D341Med (cell line): ENCODE measurements around the gene GFER.
"Not testable (repeated sequence)": the region's sequence is repeated elsewhere in the genome, so short reads cannot be mapped to it uniquely, and the experiment has no call there.

Experiments
- DNase-seq: peaks from one replicate; pipeline ENCODE4 v3.0.0; 2012; ENCODE audit warnings: low spot score

GFER gene

DNA sequence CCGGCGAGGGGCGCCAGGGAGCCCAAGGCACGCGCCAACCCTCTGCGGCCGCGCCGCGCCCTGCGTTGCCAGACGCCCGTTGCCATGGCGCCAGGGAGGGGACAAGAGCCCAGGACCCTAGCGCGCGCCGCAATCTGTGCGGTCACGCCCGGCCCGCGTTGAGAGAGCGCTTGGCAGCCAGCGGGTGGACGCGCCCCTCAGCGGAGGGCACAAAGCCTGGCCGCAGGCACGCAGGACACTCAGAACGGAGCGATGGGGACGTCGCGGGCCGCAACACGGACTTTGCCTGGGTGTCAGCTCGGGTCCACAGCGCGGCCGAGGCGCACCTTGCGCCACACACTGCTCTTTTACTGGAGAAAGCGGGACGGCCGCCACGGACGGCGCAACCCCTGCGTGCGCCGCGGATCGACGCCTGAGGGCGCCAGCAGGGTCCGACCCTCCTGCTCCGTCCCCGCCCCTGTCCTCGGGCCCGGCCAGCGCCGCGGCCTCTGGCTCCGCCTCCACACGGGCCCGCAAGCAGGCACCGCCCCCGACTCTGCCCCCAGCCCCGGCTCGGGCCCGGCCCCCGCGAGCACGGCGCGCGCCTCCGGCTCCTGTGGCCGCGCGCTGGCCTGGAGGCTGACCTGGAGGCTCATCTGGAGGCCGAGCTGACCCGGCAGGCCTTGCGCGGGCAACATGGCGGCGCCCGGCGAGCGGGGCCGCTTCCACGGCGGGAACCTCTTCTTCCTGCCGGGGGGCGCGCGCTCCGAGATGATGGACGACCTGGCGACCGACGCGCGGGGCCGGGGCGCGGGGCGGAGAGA lies at the start of gene GFER:
TSS of gene GFER (plus strand) at position 650 of the 803 bp plus-strand sequence. CDS start at position 676, 26 bp downstream.
- DNase-seq, result peak; percentile 97

DNA sequence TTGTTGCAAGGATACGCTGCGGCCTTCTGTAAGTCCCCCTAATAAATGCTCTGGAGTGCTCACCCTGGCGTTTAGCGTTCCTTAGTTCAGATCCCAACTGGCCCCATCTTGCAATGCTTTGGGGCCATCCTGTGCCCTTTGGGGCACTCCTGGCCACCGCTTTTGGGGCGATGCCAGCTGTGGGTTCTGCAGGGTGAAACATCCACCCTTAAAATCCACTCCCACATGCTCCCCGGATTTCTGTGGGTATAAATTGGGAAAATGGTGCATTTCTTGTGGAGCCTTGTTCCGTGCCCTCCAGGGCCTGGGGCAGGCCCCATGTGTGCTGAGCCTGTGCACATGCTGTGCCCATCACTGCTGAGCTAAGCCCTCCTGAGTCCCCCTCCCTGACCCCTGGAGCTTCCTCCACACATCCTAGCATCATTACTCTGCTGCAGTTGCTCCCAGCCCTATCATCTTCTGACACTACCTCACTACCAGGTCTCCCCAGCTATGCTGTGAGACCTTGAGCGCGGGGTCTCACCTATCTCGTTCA lies 47.0 kb upstream of the GFER start:
- no peak for DNase-seq

DNA sequence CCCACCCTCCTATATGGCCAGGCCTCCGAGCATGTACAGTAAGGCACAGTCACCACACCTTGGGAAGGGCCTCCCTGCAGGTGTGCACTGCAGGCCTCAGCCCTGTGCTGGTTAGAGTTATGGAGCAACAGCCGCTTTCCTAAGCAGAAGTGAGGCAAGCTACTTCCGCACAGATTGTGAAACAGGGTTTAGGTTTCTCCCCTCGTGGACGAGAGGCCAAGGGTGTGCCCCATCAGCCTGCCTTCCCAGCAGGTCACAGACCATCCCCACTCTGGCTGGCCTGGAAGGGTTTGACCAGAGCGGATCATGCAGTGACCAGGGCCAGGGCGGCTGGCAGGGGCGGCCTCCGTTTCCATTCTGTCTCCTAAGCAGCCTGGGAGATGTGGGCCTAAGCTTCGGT lies 45.7 kb upstream of the GFER start:
- DNase-seq, result no peak

DNA sequence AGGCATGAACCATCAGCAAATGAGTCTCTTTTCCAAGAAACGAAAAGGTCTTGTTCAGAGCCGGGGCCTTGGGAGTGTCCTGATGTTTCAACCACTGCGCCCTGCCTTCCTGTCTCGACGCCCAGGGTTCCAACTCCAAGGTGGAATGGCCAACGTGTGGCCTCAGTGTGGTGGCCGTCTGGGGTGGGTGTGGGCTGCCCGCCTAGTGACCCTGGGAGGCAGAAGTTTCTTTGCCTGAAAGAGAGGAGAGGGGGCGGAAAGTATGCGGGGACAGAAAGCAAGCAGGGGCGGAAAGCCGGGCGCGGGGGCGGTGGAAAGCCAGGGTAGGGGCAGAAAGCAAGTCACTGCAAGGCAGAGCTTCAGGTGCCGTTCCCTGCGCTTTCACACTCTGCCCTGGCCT lies 45.1 kb upstream of the GFER start:
- no peak for DNase-seq

DNA sequence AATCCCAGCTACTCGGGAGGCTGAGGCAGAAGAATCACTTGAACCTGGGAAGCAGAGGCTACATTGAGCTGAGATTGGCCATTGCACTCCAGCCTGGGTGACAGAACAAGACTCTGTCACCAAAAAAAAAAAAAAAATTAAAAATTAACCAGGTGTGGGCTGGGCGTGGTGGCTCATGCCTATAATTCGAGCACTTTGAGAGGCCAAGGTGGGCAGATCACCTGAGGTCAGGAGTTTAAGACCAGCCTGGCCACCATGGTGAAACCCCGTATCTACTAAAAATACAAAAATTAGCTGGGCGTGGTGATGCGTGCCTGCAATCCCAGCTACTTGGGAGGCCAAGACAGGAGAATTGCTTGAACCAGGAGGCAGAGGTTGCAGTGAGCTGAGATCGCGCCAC lies 44.2 kb upstream of the GFER start:
- DNase-seq, result not testable (repeated sequence)

DNA sequence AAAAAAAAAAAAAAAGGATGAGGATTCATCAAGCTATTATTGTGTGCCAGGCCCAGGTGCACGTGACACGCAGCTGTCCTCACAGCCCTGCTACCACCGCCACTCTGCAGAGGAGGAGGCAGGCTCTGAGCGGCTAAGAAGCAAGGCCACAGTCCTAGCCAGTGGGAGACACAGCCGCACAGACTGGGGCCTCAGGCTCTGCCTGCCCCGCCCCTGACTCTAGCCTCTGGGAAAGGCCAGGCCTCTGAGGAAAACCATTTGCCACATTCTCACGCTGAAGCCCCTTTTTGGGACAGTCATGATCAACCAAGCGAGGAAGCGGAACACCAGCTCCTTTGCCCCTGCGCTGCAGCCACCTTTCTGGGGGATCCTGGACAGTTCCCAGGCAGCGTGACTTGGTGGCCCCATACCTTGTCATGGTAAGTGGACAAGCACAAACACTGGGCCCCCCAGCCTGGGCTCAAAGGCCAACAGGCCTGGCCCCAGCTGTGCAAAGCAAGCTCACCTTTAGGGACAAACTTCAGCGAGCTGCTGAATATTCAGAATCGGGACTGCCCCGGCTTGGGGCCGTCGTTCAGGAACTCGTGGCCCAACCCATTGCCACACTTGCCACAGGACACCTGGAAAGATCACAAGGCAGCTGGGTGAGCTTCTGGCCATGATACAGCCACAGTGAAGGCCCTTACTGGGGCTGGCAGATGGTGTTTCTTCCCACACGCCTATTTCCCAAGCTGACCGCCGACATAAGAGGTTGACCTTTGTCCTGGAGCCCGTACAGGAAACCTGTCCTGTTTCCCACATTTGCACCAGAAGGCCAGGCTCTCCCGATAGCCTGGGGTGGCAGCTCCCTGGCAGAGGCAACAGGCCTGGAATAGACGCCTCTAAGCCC lies 43.5 kb upstream of the GFER start:
- no peak for DNase-seq

DNA sequence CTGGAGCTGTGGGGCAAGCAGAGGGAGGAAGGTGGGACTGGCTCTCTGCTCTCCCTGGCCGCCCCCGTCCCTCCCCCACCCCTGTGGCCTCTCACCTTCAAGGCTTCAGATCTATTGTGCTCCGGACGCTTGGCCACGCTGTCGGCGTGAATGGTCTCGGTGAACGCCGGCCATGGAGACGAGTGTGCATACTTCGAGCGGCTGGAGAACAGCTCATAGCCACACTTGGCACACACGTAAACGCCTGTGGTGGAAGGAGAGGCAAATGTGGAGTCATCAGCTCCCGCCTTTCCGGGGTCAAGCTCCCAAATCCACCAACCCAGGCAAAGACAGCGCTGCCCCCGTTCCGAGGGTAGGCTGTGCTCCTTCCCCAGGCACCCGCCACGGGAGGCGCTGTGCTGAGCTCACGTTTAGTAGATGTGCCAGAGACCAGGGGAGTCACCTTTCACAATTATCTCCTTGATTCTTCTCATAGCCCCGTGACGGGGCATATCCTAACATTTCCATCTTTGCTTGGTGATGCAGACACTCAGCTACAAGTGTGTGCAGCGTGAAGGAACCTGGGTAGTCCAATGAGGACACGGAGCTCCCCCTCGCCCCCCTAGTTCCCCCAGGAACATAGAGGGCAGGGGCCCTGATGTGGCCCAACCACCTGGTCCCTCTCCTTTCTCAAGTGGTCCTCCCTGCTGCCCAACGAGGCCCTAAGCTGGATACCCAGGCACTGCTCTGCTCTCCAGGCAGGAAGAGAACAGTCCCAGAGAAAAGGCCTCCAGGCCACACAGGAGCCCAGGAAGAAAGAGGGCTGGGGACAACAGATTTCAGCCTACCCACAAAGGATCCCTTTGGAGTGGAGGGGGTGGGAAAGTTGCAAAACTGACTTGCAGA lies 42.6 kb upstream of the GFER start:
- no peak for DNase-seq

DNA sequence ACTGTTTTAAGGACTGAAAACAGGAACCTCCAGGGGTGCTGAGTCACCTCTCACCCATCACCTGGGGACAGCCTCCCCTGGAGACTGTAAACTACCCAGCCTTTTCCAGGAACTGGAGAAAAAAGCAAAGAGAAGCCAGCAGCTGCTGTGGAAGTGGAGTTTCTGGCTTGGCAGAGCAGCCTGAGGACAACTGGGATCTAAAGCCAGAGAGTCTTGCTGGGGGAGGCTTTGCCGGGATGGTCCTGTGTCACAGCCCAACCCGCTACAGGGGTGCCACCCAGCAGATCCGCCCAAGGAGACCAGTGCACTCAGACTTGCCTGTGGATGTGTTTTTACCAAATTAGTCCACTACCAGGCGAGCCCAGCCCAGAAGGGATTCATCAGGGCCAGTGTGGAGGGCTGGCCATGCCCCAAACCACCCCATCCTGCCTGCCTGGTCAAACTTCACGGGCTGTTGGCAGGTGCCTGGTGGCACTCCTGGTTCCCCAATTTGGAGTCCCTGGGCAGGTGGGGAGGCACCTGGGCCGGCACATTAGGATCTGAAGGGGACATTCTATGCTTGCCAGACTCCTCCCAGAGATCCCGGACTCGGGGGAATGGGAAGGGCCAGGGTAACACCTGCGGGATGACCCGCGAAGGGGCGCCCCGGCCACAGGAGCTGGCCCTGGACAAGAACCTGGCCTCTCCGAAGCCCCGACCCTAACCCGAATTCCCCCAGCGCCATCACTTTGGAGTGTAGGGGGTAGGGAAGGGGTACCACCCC lies 41.8 kb upstream of the GFER start:
- no peak for DNase-seq

DNA sequence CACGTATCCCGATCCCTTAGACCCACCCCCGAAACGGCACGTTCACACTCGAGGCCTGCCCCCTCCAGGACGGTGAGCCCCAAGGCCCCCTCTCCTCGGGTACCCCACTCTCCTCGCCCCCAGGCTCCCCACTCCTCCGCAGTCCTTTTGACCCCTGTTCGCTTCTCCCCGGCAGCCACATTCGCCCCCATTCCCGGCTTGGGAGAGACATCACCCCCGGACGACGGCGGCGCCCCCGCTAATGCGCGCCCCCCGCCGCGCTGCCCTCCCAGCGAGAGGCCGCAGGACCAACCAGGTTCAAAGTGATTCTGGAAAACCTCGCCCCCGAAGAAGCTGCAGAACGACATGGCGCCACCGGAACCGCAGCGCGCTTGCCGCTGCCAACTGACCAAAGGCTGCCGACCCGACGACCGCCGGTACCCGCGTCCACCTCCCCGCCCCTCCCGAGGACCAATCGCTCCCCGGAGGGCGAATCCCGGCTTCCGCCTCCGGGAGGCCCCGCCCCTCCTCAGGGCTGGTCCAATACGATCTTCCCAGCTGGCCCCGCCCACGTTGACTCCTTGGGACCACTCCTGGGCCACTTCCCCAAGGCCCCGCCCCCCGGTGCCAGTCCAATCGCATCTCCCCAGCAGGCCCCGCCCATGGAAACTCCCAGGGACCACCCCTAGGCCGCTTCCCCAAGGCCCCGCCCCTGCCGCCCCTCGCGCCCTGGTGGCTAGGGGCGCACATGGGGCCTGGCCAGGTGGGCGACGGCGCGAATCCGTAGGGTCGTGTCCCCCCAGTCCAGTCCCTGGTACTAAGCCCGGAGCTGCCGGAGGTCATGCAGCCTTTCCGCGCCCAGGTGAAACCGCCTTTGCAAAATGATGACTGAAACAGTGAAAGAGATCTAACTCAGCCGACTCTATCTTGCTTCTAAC lies 40.9 kb upstream of the GFER start, which contains the start of gene MSRB1:
TSS of gene MSRB1 (minus strand) at position 390 of the 917 bp plus-strand sequence. CDS start at position 347, 43 bp downstream.
- peak; percentile 95 for DNase-seq

DNA sequence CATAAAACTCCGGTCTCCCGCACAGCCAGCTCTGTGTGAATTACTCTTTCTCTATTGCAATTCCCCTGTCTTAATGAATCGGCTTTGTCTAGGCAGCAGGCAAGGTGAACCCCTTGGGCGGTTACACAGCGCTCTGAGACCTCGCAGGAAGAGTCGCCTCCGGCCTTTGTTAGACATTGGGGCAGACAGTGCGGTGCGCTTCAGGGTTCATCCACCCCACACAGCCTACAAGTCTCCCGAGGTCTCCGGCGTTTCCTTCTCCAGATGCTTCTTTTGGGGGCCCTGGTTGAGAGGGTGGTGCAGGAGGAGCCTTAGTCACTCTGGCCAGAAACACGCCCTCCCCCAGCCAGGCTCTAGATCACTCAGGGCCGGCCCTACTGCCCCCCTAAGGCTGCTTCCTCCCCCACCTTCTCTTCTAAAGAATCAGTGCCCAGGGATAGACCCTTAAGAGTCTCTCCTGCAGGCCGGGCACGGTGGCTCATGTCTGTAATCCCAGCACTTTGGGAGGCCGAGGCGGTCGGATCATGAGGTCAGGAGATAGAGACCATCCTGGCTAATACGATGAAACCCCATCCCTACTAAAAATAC lies 39.3 kb upstream of the GFER start:
- no peak for DNase-seq

DNA sequence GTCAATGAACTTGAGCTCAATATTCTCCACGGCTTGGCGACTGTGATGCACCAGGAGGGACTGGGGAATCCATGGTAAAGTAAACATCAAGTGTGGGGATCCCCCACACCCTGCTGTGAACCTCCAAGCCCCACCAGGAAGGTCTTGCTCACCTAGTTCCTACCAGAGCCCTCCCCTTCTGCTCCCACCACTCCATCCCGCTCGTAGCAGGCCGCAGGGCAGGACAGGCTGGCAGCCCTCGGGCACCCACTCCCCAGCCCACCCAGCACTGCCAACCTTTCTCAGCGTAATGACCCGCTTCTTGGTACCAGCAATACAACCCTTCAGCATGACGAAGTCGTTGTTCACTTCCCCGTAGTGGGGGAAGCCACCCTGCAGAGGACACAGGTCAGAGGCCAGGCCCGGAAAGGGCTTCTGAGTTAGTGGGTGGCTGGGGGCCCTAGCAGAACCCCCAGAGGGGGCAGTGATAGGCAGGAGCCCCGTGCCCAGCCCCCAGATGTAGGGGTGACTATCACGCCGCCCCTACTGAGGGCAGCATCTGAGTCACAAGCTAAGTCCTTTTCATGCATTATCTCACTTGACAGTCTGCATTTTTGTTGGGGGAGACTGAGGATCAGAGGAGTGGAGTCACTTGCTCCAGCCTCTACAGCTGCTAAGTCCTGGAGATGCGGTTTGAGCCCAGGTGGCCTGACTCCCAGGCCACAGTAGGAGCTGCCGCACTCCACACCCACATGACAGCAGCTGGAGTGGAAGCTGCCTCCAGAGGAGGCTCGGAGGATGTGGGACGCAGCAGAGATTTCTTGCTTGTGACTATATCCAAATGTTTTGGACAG lies 38.2 kb upstream of the GFER start:
- DNase-seq, result no peak

DNA sequence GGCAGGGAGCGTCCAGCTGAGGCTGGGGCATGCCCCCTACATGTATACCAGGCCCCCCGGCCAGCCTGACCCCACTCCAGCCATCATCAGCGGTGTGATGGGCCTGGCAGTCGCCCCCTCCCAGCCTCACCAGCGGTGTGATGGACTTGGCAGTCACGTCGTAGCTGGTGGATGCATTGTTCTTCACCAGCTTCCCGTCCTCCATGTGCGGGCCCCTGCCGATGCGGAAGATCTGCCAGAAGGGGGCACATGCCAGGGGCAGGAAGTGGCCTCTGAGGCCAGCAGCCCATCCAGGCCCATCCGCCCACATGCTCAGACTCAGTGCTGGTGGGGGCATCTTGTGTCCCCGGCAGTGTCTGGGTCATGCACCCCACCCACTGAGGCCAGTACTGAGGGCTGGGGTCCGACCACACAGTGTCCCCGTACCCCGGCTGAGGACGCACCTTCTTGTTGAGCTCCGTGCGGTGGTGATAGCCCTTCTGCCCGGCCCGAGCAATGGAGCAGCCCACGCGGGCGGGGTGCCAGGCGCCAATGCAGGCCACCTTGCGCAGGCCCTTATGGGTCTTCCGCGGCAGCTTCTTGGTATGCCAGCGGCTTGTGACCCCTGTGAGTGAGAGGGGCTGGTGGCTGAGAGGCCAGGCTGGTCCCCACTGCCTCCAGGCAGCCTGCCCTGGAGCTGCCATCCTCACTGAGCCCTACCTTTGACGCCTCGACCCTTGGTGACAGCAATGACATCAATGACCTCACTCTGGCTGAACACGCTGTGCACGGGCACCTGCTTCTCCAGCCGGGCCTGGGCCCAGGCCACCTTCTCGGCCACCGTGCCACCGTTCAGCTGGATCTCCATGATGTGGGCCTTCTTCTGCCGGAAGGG lies 37.3 kb upstream of the GFER start:
- no peak for DNase-seq

DNA sequence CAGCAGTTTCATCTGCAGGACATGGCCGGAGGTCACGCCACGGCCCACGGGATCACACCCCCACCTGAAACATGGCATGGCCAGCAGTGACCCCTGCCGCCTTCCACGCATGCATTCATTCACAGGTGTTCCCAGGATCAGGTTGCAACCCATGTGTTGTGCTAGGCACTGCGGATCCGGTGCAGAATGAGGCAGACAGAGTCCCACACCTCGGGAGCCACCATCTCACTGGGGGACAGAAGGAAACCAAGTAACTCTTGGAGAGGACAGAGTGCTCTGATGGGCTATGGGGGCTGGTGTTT lies 36.7 kb upstream of the GFER start:
- DNase-seq, result no peak

DNA sequence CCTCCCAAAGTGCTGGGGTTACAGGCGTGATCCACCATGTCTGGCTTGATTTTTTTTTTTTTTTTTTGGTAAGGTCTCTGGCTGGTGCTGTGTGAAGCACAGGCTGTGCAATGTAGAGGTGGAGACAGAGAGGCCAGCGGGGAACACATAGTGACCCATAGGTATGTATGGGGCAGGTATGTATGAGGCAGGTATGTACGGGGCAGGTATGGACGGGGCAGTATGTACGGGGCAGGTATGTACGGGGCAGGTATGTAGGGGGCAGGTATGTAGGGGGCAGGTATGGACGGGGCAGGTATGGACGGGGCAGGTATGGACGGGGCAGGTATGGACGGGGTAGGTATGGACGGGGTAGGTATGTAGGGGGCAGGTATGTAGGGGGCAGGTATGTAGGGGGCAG lies 34.5 kb upstream of the GFER start:
- DNase-seq, result no peak

DNA sequence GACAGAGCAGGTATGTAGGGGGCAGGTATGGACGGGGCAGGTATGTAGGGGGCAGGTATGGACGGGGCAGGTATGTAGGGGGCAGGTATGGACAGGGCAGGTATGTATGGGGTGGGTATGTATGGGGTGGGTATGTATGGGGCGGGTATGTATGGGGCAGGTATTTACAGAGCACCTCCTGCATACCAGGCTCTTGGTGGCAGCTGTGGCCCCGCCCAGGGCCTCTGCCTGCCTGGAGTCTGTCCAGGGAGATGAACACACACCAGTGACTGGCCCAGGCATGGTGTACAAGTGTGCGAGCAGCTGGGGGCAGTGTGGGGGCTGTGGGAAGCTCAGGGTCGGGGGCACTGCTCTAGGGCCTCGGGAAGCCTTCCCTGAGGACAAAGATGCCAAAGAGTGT lies 33.9 kb upstream of the GFER start:
- no peak for DNase-seq

DNA sequence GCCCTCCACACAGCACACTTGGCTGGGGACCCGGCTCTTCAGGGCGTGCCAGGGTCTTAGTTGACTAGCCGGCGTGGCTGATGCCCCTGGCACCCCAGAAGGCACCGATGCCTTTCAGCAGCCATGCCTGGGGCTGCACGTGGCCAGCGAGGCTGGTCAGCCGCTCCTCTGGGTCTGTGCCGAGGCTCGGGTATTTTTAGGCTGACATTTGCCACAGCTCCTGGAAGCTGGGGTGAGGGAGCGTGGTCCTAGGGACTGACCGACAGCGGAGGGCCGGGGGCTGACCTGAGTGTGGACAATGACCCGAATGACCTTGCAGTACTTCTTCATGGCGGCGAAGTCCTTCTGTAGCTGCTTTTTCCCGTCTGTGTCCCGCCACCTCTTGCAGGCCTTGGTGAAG lies 33.4 kb upstream of the GFER start:
- DNase-seq, result no peak

DNA sequence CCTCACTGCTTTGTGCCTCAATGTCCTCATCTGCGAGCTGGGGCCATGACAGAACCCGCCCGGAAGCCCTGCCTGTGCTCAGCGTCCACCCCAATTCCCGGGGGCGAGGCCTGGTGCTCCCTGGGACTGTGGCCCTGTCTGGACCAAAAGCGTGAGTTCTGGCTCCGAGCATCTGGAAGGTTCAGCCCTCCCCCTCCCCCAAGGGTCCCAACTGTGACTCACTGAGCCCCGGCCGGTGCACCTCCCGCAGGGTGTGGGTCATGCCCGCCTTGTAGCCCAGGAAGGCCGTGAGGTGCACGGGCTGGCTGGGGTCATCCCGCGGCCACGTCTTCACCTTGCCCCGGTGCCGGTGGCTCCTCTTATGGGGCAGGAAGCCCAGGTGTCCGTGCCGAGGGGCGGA lies 30.3 kb upstream of the GFER start:
- no peak for DNase-seq
